IMR-90 (cell line): ENCODE data around the gene MISP3. TPM values are rescaled to one million over a fixed set of nuclear protein-coding genes. Genes with fewer than 3 reads are reported as not detected.

Experiments used
- ATAC-seq: fragments of 200-7000 bp; cut with Tn5 transposase; 2 replicates; pipeline ENCODE4 v1.9.1; 2020; ENCODE audit warnings: low read depth, mild to moderate bottlenecking, moderate library complexity
- BruUV-seq: library from RNA; stranded (reverse); fragments of 400-500 nt; replicated peaks from 2 replicates; lab custom pipeline; 2021; lab: Mats Ljungman, UMichigan
- CTCF ChIA-PET: fragments of 300-600 bp; formaldehyde crosslinking; extraction: SDS; loops from one replicate; lab custom pipeline; 2021; ENCODE audit warnings: antibody characterized with exemption; lab: Yijun Ruan, JAX
- POLR2A ChIA-PET: fragments of 300-600 bp; sonication (Branson Sonifier 250); formaldehyde crosslinking; loops from one replicate; lab custom pipeline; 2022; ENCODE audit warnings: antibody characterized with exemption; ENCODE audit not compliant: unreplicated experiment; lab: Charles Lee
- DNase-seq: peaks from one replicate; pipeline ENCODE4 v3.0.0; 2013
- H2AFZ ChIP-seq: replicated peaks from 2 replicates; pipeline ENCODE3; 2013; ENCODE audit warnings: low read length, mild to moderate bottlenecking; ENCODE audit not compliant: poor library complexity
- H2AK5ac ChIP-seq: 2 replicates; pipeline ENCODE4 v1.6.1; 2013; ENCODE audit warnings: low read depth, low read length, inconsistent platforms
- H2AK9ac ChIP-seq: replicated peaks from 2 replicates; pipeline ENCODE3; 2013; ENCODE audit warnings: mild to moderate bottlenecking, low read depth, low read length, moderate library complexity; ENCODE audit not compliant: poor library complexity
- H2BK120ac ChIP-seq: 2 replicates; pipeline ENCODE4 v1.6.1; 2013; ENCODE audit warnings: low read depth, low read length, inconsistent platforms
- H2BK15ac ChIP-seq: 3 replicates; pipeline ENCODE4 v1.6.1; 2013; ENCODE audit warnings: low read depth, low read length, inconsistent platforms
- H2BK20ac ChIP-seq: 2 replicates; pipeline ENCODE4 v1.6.1; 2013; ENCODE audit warnings: low read depth, mild to moderate bottlenecking, inconsistent platforms, low read length, moderate library complexity
- H2BK5ac ChIP-seq: 2 replicates; pipeline ENCODE4 v1.6.1; 2013; ENCODE audit warnings: mild to moderate bottlenecking, low read depth, low read length, inconsistent platforms; ENCODE audit not compliant: poor library complexity, severe bottlenecking
- H3K14ac ChIP-seq: replicated peaks from 2 replicates; pipeline ENCODE4 v1.6.1; 2013; ENCODE audit warnings: low read depth, low read length, inconsistent platforms
- H3K18ac ChIP-seq: 2 replicates; pipeline ENCODE4 v1.6.1; 2013; ENCODE audit warnings: low read depth, low read length, control low read depth
- H3K23ac ChIP-seq: 2 replicates; pipeline ENCODE4 v1.6.1; 2013; ENCODE audit warnings: low read depth, low read length, inconsistent platforms
- H3K27ac ChIP-seq: 2 replicates; pipeline ENCODE4 v1.5.1; 2013; ENCODE audit warnings: mild to moderate bottlenecking, control low read depth, low read length; ENCODE audit not compliant: insufficient read depth
- H3K27me3 ChIP-seq: 2 replicates; pipeline ENCODE4 v1.6.1; 2013; ENCODE audit warnings: low read length; ENCODE audit not compliant: control insufficient read depth, insufficient read depth
- H3K36me3 ChIP-seq: 2 replicates; pipeline ENCODE4 v1.6.1; 2013; ENCODE audit warnings: low read length, mixed read lengths; ENCODE audit not compliant: control insufficient read depth, insufficient read depth
- H3K4ac ChIP-seq: 2 replicates; pipeline ENCODE4 v1.6.1; 2013; ENCODE audit warnings: low read depth, low read length, inconsistent platforms
- H3K4me1 ChIP-seq: 2 replicates; pipeline ENCODE4 v1.6.1; 2013; ENCODE audit warnings: low read length, mixed read lengths; ENCODE audit not compliant: control insufficient read depth, insufficient read depth
- H3K4me2 ChIP-seq: 2 replicates; pipeline ENCODE4 v1.6.1; 2013; ENCODE audit warnings: low read depth, mild to moderate bottlenecking, control low read depth, low read length, moderate library complexity
- H3K4me3 ChIP-seq: 2 replicates; pipeline ENCODE4 v1.5.1; 2013; ENCODE audit warnings: low read depth, mild to moderate bottlenecking, control low read depth, low read length, moderate library complexity; ENCODE audit not compliant: insufficient read depth
- H3K56ac ChIP-seq: 2 replicates; pipeline ENCODE4 v1.6.1; 2013; ENCODE audit warnings: low read length, inconsistent platforms; ENCODE audit not compliant: insufficient read depth; ENCODE audit errors: extremely low read depth
- H3K79me1 ChIP-seq, 2 experiments: 2 replicates each; pipeline ENCODE4 v1.6.1; 2013; ENCODE audit warnings: low read length in 2 of 2, inconsistent platforms in 1 of 2, low read depth in 1 of 2
- H3K9ac ChIP-seq: 2 replicates; pipeline ENCODE4 v1.6.1; 2013; ENCODE audit warnings: low read depth, low read length, control low read depth
- H3K9me1 ChIP-seq: 2 replicates; pipeline ENCODE4 v1.6.1; 2013; ENCODE audit warnings: low read length, inconsistent platforms; ENCODE audit not compliant: insufficient read depth
- H3K9me3 ChIP-seq: 2 replicates; pipeline ENCODE4 v1.6.1; 2013; ENCODE audit warnings: low read length; ENCODE audit not compliant: control insufficient read depth, insufficient read depth
- H4K20me1 ChIP-seq: 2 replicates; pipeline ENCODE4 v1.6.1; 2013; ENCODE audit warnings: low read length, inconsistent platforms; ENCODE audit not compliant: insufficient read depth
- H4K5ac ChIP-seq: 2 replicates; pipeline ENCODE4 v1.6.1; 2013; ENCODE audit warnings: mild to moderate bottlenecking, low read depth, low read length, control low read depth
- H4K8ac ChIP-seq, 2 experiments: 2 replicates each; pipeline ENCODE4 v1.6.1; 2013; ENCODE audit warnings: low read depth in 2 of 2, low read length in 2 of 2, control low read depth in 1 of 2, inconsistent platforms in 1 of 2
- H4K91ac ChIP-seq: 2 replicates; pipeline ENCODE4 v1.6.1; 2013; ENCODE audit warnings: low read depth, low read length, inconsistent platforms; ENCODE audit not compliant: insufficient read depth
- NFE2L2 ChIP-seq: fragments of 150-350 bp; IDR thresholded peaks from 2 replicates; pipeline ENCODE4 v1.6.1; 2016; ENCODE audit warnings: low read depth, mild to moderate bottlenecking, low read length
- USF2 ChIP-seq: fragments of 150-350 bp; IDR thresholded peaks from 2 replicates; pipeline ENCODE4 v1.6.1; 2017; ENCODE audit warnings: mild to moderate bottlenecking, antibody characterized with exemption, low read length, low read depth
- WGBS, 2 experiments: methylation state at CpG; one replicate each; pipeline versions ENCODE4 v1.1.5 to v1.1.7; 2013; ENCODE audit warnings: missing lambda C conversion rate in 2 of 2; ENCODE audit not compliant: insufficient read length in 1 of 2; ENCODE audit errors: extremely low coverage in 2 of 2; 5-methylcytosine and 5-hydroxymethylcytosine counted together
- dilution Hi-C: fragments of 300-500 bp; cut with HindIII; formaldehyde crosslinking; loops from one replicate; pipeline ENCODE4 v1.14.3; 2018; ENCODE audit warnings: low sequenced_read_pairs; ENCODE audit not compliant: unreplicated experiment
- in situ Hi-C: fragments of 300-500 bp; cut with MboI; formaldehyde crosslinking; loops from 3 replicates; pipeline ENCODE4 v1.14.3; 2019; ENCODE audit warnings: low sequenced_read_pairs, inconsistent platforms, mixed read lengths
- intact Hi-C: fragments of 100-400 bp; cut with micrococcal nuclease; formaldehyde crosslinking; loops from 2 replicates; pipeline ENCODE4 v1.10.0; 2022
- polyA plus RNA-seq, 3 experiments: library from polyadenylated mRNA; depleted of rRNA; stranded (reverse); fragments of >200 nt; gene quantifications; 2 replicates each; pipeline ENCODE4 v1.2.3, GENCODE V29; 2012; ENCODE audit warnings: low replicate concordance in 1 of 3
- total RNA-seq: library from RNA; depleted of rRNA; stranded (reverse); fragments of >200 nt; gene quantifications from 2 replicates; pipeline ENCODE4 v1.2.3, GENCODE V29; 2012

MISP3 gene
- total and polyA plus RNA-seq, 2 of the 4 experiments (the other 2 are of a cell fraction) = under 0.01 to 0.68 TPM

DNA sequence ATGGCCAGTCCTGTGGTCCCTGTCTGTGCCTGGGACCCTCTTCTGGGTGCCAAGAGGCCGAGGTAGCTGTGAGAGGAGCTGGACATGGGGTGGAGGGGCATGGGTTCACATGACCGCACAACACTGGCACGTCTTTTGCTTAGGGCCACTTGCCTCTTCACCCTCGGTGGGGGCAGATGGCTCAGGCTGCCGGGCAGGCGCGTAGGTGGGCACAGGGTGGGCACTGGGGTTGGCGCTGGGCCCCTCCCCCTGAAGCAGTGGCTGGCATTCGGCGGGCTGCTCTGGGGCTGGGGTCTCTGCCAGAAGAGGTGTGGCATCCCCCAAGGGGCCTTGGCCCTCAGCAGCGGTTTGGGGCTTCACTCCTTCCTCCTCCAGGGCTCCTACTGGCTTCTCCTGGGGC is 19.1 kb upstream of the MISP3 start:
- no peak overlapping the region for H3K23ac ChIP-seq
- in situ Hi-C loops = no loop called here
- H3K79me1 ChIP-seq = no peaks in the 10 kb centered on the region
- no peak overlapping the region for H2BK15ac ChIP-seq
- no peak overlapping the region for H3K4me2 ChIP-seq
- no peaks in the 10 kb centered on the region for H4K20me1 ChIP-seq
- H3K9ac ChIP-seq = no peak overlapping the region
- H3K4ac ChIP-seq = no peak overlapping the region
- H3K9me3 ChIP-seq = peaks cover 2% of the 10 kb centered on the region; the same call in 1 of the 2 replicates
- H3K4me3 ChIP-seq = no peak overlapping the region
- peaks cover 1% of the 10 kb centered on the region; the same call in 1 of the 2 replicates for H3K4me1 ChIP-seq
- intact Hi-C loops = no loop called here
- no peak overlapping the region for H4K8ac ChIP-seq
- ChIA-PET POLR2A (no interaction called here), CTCF (no interaction called here)
- H4K5ac ChIP-seq = no peak overlapping the region
- peaks cover 19% of the 10 kb centered on the region; the same call in 1 of the 2 replicates for H3K27me3 ChIP-seq
- ATAC-seq = no peak
- H2AK9ac ChIP-seq = no peak overlapping the region
- no peak overlapping the region for H3K27ac ChIP-seq
- TF ChIP-seq USF2 = no peak
- TF ChIP-seq NFE2L2 = no peak
- H3K18ac ChIP-seq = no peak overlapping the region
- H2BK120ac ChIP-seq = no peak overlapping the region
- no peaks in the 10 kb centered on the region for H3K9me1 ChIP-seq
- H2AFZ ChIP-seq = peak overlapping the region; percentile 33
- H3K36me3 ChIP-seq = no peaks in the 10 kb centered on the region
- 59% methylated on average over 2 of the region's 11 CpGs; no CpG with 5 or more reads in 1 of the 2 experiments for WGBS, 2 experiments
- dilution Hi-C loops = no loop called here
- BruUV-seq = no TSS peak
- no peak overlapping the region for H3K14ac ChIP-seq
- H3K56ac ChIP-seq = no peak overlapping the region
- H2BK5ac ChIP-seq = no peak overlapping the region
- no peak overlapping the region for H2BK20ac ChIP-seq
- no peak overlapping the region for H2AK5ac ChIP-seq
- H4K91ac ChIP-seq = no peak overlapping the region
- DNase-seq = no peak
